Measurements from ENCODE around the gene USP21.

USP21 gene

GRCh38 chr1:161175771-161176453 lies 16.6 kb downstream of the USP21 start:
- TF ChIP-seq EZH2phosphoT487 (IDR thresholded peaks at IDR 0.05; ENCODE audit: borderline replicate concordance, low read length) (no peak), CTCF (IDR thresholded peaks at IDR 0.05; ENCODE audit: low read depth, low read length, poor library complexity, severe bottlenecking) (no peak)
- peaks cover 45% of the 10 kb centered on the region for H3K36me3 ChIP-seq (ENCODE audit: control insufficient read depth, low read length)
- no peaks in the 10 kb centered on the region for H3K27me3 ChIP-seq (ENCODE audit: control insufficient read depth, low read length)
- H3F3A ChIP-seq (ENCODE audit: control insufficient read depth, insufficient read depth) = 0 out of 2 replicates have a peak, but pooled peaks cover 2% of the 10 kb centered on the region
- peak overlapping the region; percentile 99 for H3K4me3 ChIP-seq (ENCODE audit: low read length)
- no peaks in the 10 kb centered on the region for H3K9me2 ChIP-seq (replicated peaks; ENCODE audit: control insufficient read depth, low read length)
- H3K27ac ChIP-seq (ENCODE audit: low read depth, low read length) = no peak overlapping the region
- H4K20me1 ChIP-seq (ENCODE audit: control insufficient read depth, insufficient read depth, low read depth, low read length) = no peaks in the 10 kb centered on the region
- H3K9me3 ChIP-seq (ENCODE audit: control insufficient read depth, insufficient read depth, low read length) = no peaks in the 10 kb centered on the region
- H3K4me2 ChIP-seq (ENCODE audit: low read length) = peak overlapping the region; percentile 94
- H3K4me1 ChIP-seq (ENCODE audit: control insufficient read depth, low read length) = peaks cover 24% of the 10 kb centered on the region
- H3K79me2 ChIP-seq (ENCODE audit: control insufficient read depth, low read length) = peaks cover 16% of the 10 kb centered on the region

- H3K27ac ChIP-seq (ENCODE audit: low read depth, low read length) = peak overlapping the region; percentile 31; the same call in 1 of the 2 replicates
- H3K4me3 ChIP-seq (ENCODE audit: low read length) = peak overlapping the region; percentile 99
- H3F3A ChIP-seq (ENCODE audit: control insufficient read depth, insufficient read depth) = 0 out of 2 replicates have a peak, but pooled peaks cover 2% of the 10 kb centered on the region
- H4K20me1 ChIP-seq (ENCODE audit: control insufficient read depth, insufficient read depth, low read depth, low read length) = no peaks in the 10 kb centered on the region
- H3K4me2 ChIP-seq (ENCODE audit: low read length) = peak overlapping the region; percentile 94
- peaks cover 24% of the 10 kb centered on the region for H3K4me1 ChIP-seq (ENCODE audit: control insufficient read depth, low read length)
- no peaks in the 10 kb centered on the region for H3K9me2 ChIP-seq (replicated peaks; ENCODE audit: control insufficient read depth, low read length)
- H3K36me3 ChIP-seq (ENCODE audit: control insufficient read depth, low read length) = peaks cover 39% of the 10 kb centered on the region
- H3K27me3 ChIP-seq (ENCODE audit: control insufficient read depth, low read length) = no peaks in the 10 kb centered on the region
- H3K9me3 ChIP-seq (ENCODE audit: control insufficient read depth, insufficient read depth, low read length) = no peaks in the 10 kb centered on the region
- TF ChIP-seq EZH2phosphoT487 (IDR thresholded peaks at IDR 0.05; ENCODE audit: borderline replicate concordance, low read length) = no peak
- no peak for TF ChIP-seq CTCF (IDR thresholded peaks at IDR 0.05; ENCODE audit: low read depth, low read length, poor library complexity, severe bottlenecking)
- H3K79me2 ChIP-seq (ENCODE audit: control insufficient read depth, low read length) = peaks cover 16% of the 10 kb centered on the region
Observed at GRCh38 chr1:161176468-161177111, 17.3 kb downstream of the USP21 start.

- no peak for TF ChIP-seq EZH2phosphoT487 (IDR thresholded peaks at IDR 0.05; ENCODE audit: borderline replicate concordance, low read length)
- no peak for TF ChIP-seq CTCF (IDR thresholded peaks at IDR 0.05; ENCODE audit: low read depth, low read length, poor library complexity, severe bottlenecking)
- Histone ChIP-seq H3K9me2 (replicated peaks; ENCODE audit: control insufficient read depth, low read length) (no peaks in the 10 kb centered on the region), H3K4me2 (ENCODE audit: low read length) (peak within 1 kb of the TSS; percentile 94), H3K27ac (ENCODE audit: low read depth, low read length) (peak within 1 kb of the TSS; percentile 31), H3K79me2 (ENCODE audit: control insufficient read depth, low read length) (peaks cover 16% of the 10 kb centered on the region), H4K20me1 (ENCODE audit: control insufficient read depth, insufficient read depth, low read depth, low read length) (no peaks in the 10 kb centered on the region), H3K27me3 (ENCODE audit: control insufficient read depth, low read length) (no peaks in the 10 kb centered on the region), H3K9me3 (ENCODE audit: control insufficient read depth, insufficient read depth, low read length) (no peaks in the 10 kb centered on the region), H3K4me1 (ENCODE audit: control insufficient read depth, low read length) (peaks cover 27% of the 10 kb centered on the region), H3K4me3 (ENCODE audit: low read length) (peak within 1 kb of the TSS; percentile 99), H3K36me3 (ENCODE audit: control insufficient read depth, low read length) (peaks cover 31% of the 10 kb centered on the region), H3F3A (ENCODE audit: control insufficient read depth, insufficient read depth) (0 out of 2 replicates have a peak, but pooled peaks cover 2% of the 10 kb centered on the region)
Observed at GRCh38 chr1:161177112-161177935, 18.0 kb downstream of the USP21 start, which contains the start of gene B4GALT3. Gene B4GALT3 (minus strand): TSS chr1:161177507. CDS start chr1:161176060, 1,447 bp downstream.
